ENCODE data around the gene ABCB1. TPM values are rescaled to one million over a fixed set of nuclear protein-coding genes. Genes with fewer than 3 reads are reported as not detected.

ABCB1 gene
- total and polyA plus RNA-seq, 9 of the 15 experiments (the other 6 are each of a cell fraction or from before 2014, with no cell fraction given) = 0.03 to 0.86 (median 0.52) TPM

DNA sequence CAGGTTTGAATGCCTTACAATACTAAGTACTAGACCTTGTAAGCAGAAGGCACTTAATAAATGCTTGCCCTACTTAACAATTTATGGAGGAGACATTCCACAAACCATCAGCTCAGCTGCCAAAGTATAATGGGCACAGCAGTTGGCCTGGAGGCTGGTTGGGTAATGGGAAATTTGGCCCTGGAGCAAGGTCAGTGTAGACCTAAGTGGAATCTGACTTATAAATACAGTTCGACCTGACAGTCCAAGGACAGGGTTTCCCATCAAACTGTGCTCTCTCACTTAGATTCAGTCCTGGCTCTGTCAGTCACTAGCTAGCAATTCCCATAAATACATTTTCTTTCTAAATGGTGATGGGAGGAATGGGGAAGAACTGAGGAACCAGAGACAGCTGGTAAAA is 62.6 kb downstream of the ABCB1 start (continued):
- TF ChIP-seq, protein P1, sequence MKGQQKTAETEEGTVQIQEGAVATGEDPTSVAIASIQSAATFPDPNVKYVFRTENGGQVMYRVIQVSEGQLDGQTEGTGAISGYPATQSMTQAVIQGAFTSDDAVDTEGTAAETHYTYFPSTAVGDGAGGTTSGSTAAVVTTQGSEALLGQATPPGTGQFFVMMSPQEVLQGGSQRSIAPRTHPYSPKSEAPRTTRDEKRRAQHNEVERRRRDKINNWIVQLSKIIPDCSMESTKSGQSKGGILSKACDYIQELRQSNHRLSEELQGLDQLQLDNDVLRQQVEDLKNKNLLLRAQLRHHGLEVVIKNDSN (CRISPR knock-in tag; IDR thresholded peaks at IDR 0.05) = no peak
- TF ChIP-seq, protein P2, sequence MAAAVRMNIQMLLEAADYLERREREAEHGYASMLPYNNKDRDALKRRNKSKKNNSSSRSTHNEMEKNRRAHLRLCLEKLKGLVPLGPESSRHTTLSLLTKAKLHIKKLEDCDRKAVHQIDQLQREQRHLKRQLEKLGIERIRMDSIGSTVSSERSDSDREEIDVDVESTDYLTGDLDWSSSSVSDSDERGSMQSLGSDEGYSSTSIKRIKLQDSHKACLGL (CRISPR knock-in tag; IDR thresholded peaks at IDR 0.05; ENCODE audit: borderline replicate concordance, poor library complexity, severe bottlenecking) = no peak
- TF ChIP-seq PHB2 (IDR thresholded peaks at IDR 0.05; ENCODE audit: low read depth) = no peak
- TF ChIP-seq ZNF583 (CRISPR knock-in tag; IDR thresholded peaks at IDR 0.05) = no peak

DNA sequence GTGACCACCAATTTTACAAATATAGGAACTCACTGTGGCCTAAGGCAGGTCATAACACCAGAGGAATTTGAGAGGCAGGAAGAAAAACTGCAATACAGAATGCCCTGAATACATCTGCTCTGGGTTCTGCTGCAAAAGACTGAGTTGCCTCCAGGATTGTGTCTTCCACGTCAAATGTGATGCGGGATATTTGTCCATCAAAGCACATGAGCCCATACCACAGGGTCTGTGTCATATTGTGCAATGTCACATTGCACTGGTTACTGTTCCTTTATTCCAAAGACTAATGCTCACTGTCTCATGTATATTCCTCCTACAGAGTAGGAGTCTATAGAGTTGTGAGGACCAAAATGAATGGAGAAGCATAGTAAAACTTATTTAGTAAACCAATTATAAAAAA is 66.6 kb downstream of the ABCB1 start:
- no peaks in the 10 kb centered on the region for H3K36me3 ChIP-seq (ENCODE audit: control insufficient read depth, insufficient read depth, low read length)
- BruUV-seq (replicated peaks) = no TSS peak
- CTCF ChIA-PET (ENCODE audit: low intra/inter-chr PET ratio) = no interaction called here
- no peak overlapping the region for H3K27ac ChIP-seq (ENCODE audit: extremely low read depth, low read depth, low read length)
- H2AFZ ChIP-seq (ENCODE audit: low read depth, low read length) = no peak overlapping the region
- no peaks in the 10 kb centered on the region for H4K20me1 ChIP-seq (replicated peaks; ENCODE audit: control insufficient read depth, insufficient read depth, low read length)
- H3K4me2 ChIP-seq (ENCODE audit: insufficient read depth, low read length) = no peak overlapping the region
- POLR2A ChIA-PET = no interaction called here
- no peak overlapping the region for H3K4me3 ChIP-seq
- in situ Hi-C loops (cut with MboI) = no loop called here
- TF ChIP-seq TRIM24 (IDR thresholded peaks at IDR 0.05) (no peak), ZNF224 (CRISPR knock-in tag; IDR thresholded peaks at IDR 0.05) (no peak), ZNF24 (IDR thresholded peaks at IDR 0.05) (no peak), XRCC3 (IDR thresholded peaks at IDR 0.05) (no peak), NCOA4 (IDR thresholded peaks at IDR 0.05; ENCODE audit: partially characterized antibody) (no peak), TEAD2 (tag; IDR thresholded peaks at IDR 0.05) (no peak), TBL1XR1 (IDR thresholded peaks at IDR 0.05; ENCODE audit: low read length in 2 of 2) (no peak), KLF6 (CRISPR knock-in tag; IDR thresholded peaks at IDR 0.05; ENCODE audit: borderline replicate concordance) (no peak), HSF4 (CRISPR knock-in tag; IDR thresholded peaks at IDR 0.05; ENCODE audit: borderline replicate concordance) (no peak), TAL1 (IDR thresholded peaks at IDR 0.05) (no peak), SMARCB1 (IDR thresholded peaks at IDR 0.05; ENCODE audit: insufficient read length, low read depth) (no peak)
- H3K27me3 ChIP-seq (ENCODE audit: control insufficient read depth in 2 of 2, insufficient read depth in 2 of 2, low read length in 2 of 2) = no peaks in the 10 kb centered on the region; a peak in 1 of 5 replicates
- no peaks in the 10 kb centered on the region for H3K4me1 ChIP-seq (replicated peaks in 1 of 2; ENCODE audit: control insufficient read depth in 2 of 2, insufficient read depth in 2 of 2, low read length in 2 of 2)
- no peaks in the 10 kb centered on the region for H3K9me1 ChIP-seq (ENCODE audit: control insufficient read depth, insufficient read depth, low read length)
- no peak for DNase-seq (ENCODE audit: extremely low read depth in 1 of 4, low spot score in 3 of 4)
- H3K9ac ChIP-seq (ENCODE audit: insufficient read depth in 1 of 2, low read depth in 2 of 2, low read length in 2 of 2) = no peak overlapping the region
- H3K9me3 ChIP-seq (replicated peaks; ENCODE audit: control insufficient read depth, insufficient read depth, low read depth, low read length) = no peaks in the 10 kb centered on the region
- FAIRE-seq = no peak
- H3K79me2 ChIP-seq (ENCODE audit: control insufficient read depth, insufficient read depth, low read length) = no peaks in the 10 kb centered on the region
- ATAC-seq = no peak
- intact Hi-C loops (cut with micrococcal nuclease) = no loop called here
- 2% methylated on average over 2 of the region's 2 CpGs for WGBS (ENCODE audit: insufficient coverage, low coverage, missing lambda C conversion rate)

All from K562 (cell line).